HFF-Myc (cell line): ENCODE results near the gene USP40.

ENCODE experiments used
- DNase-seq: peaks from one replicate; pipeline ENCODE4 v3.0.0-alpha.2; 2011; ENCODE audit warnings: low read depth; ENCODE audit errors: extremely low read depth
- H3K4me3 ChIP-seq: replicated peaks from 2 replicates; pipeline ENCODE4 v1.5.1; 2011; ENCODE audit warnings: low read depth, mild to moderate bottlenecking, control low read depth, low read length
- CTCF ChIP-seq: IDR thresholded peaks from 2 replicates; pipeline ENCODE4 v1.5.1; 2012; ENCODE audit warnings: mild to moderate bottlenecking, low read depth, low read length, control low read depth; ENCODE audit errors: missing control alignments

Gene USP40

DNA sequence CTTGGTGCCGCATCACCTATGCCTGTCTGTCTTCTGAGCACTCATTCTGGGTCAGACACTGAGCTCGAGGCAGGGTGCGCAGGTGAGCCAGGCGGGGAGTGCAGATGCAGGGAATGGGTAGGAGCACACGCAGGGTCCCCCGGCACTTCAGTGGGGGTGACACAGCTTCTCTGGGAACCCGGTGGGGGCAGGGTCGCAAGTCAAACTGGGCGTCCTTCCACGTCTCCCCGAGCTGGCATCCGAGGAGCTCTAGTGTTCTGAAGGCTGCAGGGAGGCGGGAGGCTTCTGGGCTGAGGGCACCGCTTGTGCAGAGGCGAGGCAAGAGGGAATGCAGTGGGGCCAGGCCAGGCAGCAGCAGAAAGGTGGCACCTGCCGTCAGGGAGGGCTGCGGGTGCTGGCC is 126.3 kb downstream of the USP40 start:
- no peak for TF ChIP-seq CTCF
- no peak overlapping the region for H3K4me3 ChIP-seq
- no peak for DNase-seq

DNA sequence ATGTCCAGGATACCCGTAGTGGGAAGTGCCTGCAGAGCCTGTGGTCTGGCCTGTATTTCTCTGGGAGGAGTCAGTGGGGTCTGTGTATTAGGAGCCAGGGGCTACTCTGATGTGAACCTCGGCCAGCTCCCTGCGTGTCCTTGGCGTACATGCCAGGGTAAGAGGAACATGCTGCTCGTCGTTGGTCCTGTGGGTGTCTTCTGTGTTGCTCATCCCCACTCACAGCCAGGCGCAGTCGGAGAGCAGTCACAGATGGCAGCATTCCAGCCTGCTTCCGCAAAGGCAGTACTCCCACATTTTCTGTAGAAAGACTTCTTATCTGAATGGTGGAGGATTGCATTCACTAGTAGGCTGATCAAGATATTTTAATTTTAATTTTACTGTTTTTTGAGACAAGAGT is 127.4 kb downstream of the USP40 start:
- no peak for DNase-seq
- no peak for TF ChIP-seq CTCF
- H3K4me3 ChIP-seq, result no peak overlapping the region

DNA sequence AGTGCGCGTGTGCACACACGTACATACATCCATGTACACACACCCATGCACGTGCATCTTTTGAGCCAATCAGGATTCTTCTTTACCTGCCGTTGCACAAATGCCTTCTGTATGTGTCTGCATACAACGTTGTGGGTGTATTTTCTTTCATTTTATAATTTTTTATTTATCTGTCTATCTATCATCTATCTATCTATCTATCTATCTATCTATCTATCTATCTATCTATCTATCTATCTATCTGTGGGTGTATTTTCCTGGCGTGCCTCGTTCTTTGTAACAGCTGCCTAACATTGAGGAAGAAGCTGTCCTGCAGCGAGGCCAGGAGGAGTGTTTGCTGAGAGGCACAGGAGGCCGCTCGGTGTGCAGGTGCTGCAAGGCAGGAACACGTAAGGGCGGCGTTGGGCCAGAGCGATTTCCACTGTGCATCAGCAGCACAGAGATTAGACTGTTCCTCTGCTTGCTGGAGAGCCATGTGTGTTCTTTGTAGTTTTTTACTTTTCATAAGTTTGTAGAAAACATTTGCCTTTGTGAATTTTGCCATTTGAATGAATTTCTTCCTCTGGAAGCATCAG is 127.9 kb downstream of the USP40 start:
- no peak for DNase-seq
- TF ChIP-seq CTCF, result no peak
- no peak overlapping the region for H3K4me3 ChIP-seq

DNA sequence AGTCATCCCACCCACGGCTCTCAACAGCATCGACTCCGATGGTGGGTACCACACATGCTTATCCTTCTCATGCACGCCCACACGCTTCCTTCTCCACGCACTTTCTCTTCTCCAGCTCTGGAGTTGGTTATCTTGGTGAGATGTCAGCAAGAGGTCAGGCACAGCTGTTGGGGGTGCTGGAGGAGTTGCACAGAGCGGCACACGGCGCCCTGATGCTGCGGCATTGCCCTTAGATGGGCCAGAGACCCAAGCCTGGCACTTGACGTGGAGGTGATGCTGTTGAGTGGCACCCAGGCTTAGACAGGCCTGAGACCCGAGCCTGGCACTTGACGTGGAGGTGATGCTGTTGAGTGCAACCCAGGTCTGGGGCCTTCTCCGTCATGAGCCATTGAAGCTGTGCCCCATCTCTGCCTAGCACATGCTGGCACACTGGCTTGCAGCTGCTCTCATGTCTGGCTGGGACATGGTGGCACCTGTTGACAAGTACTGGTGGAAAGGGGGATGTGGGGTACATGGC is 129.1 kb downstream of the USP40 start:
- DNase-seq, result no peak
- TF ChIP-seq CTCF, result no peak
- no peak overlapping the region for H3K4me3 ChIP-seq

DNA sequence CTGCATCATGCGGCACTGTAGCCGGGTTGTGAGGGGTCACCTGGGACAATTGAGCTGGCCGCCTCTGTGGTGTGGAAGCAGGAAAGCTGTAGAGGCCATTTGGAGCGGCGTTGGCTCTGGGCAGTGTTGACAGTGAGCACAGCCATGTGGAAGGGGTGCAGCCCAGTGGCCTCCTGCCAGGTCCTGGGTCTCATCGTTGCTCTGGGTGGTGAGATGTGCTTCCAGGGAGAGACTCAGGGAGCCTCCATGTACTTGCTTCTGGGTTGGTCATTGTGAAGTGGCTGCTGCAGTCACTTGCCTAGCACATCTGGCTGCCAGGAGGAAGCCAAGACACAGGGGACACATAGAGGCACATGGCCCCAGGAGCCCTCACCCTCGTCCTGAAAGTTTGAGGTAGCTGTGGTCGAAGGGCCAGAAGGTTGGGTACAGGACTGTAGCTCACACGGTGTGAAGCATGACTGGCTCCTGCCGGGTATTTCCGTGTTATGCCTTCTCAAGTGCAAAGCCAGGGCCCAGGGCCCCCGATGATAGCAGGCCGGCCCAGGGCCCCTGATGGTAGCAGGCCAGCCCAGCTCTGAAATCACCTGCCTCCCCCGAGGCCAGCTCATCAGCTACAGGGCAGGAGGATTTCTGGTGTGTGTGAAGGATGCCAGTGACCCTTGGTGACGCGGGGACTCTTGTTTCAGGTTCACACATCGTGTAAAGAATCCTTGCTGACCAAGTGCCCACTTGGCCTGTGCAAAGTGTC is 129.7 kb downstream of the USP40 start:
- H3K4me3 ChIP-seq, result no peak overlapping the region
- DNase-seq, result no peak
- TF ChIP-seq CTCF, result no peak

GRCh38 chr2:233436191-233436581 is 130.4 kb downstream of the USP40 start:
- no peak overlapping the region for H3K4me3 ChIP-seq
- no peak for TF ChIP-seq CTCF
- no peak for DNase-seq
